ENCODE measurements around the gene APBB1. TPM values are rescaled to one million over a fixed set of nuclear protein-coding genes. Genes with fewer than 3 reads are reported as not detected.

Gene APBB1
- polyA plus RNA-seq, 3 donors: 62.7 to 65.3 (median 63.1) TPM

DNA sequence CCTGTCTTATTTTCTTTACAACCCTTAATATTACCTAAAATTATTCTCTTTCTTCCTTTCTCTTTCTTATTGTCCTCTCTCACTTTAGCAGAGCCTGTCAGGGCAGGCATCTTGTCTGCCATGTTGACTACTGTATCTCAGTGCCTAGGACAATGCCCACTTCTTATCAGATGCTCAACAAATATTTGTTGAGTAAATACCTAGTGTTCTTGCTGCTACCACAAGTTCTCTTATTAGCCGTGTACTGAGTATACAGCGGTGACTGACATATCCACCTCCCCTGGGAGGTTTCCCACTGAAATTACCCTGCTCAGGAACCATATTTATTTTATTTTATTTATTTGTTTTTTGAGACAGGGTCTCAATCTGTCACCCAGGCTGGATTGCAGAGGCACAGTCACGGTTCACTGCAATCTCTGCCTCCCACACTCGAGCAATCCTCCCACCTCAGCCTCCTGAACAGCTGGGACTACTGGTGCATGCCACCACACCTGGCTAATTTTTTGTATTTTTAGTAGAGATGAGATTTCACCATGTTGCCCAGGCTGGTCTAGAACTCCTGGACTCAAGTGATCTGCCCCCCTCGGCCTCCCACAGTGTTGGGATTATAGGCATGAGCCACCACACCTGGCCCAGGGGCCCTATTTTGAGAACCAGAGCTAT is 15.2 kb upstream of the APBB1 start:
- no peak for DNase-seq

GRCh38 chr11:6431861-6432260 is 13.0 kb upstream of the APBB1 start:
- no peak for DNase-seq

- no peak for DNase-seq
Measured at GRCh38 chr11:6427516-6427915, 8.6 kb upstream of the APBB1 start.

- DNase-seq: no peak
Measured at GRCh38 chr11:6420677-6421076, 1.8 kb upstream of the APBB1 start.

- DNase-seq: no peak
Measured at GRCh38 chr11:6418557-6419008, 311 bp downstream of the APBB1 start.

- no peak for DNase-seq
Measured at GRCh38 chr11:6417907-6418556, 862 bp downstream of the APBB1 start.

GRCh38 chr11:6415797-6416196 is 3.1 kb downstream of the APBB1 start:
- DNase-seq: no peak

DNA sequence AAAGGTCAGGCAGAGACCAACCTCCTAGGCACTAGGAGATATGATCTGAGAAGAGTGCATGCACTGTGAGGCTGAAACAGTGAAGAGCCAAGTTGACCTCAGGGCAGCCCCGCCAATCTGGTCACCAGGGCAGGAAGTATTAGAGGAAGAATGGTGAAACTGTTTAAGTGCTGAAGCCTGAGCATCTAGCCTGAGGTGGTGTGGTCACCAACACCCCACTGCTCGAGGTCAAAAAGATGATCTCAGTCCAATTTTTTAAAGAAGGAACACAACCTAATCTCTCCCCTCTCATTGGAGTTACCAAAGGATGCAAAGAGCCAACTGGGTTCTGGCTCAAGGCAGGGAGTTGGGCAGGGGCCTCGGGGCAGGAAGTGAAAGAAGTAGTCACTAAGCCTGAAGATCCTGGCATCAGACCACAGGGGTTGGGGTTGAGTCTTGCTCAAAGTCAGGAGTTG is 4.0 kb downstream of the APBB1 start:
- DNase-seq: no peak

DNA sequence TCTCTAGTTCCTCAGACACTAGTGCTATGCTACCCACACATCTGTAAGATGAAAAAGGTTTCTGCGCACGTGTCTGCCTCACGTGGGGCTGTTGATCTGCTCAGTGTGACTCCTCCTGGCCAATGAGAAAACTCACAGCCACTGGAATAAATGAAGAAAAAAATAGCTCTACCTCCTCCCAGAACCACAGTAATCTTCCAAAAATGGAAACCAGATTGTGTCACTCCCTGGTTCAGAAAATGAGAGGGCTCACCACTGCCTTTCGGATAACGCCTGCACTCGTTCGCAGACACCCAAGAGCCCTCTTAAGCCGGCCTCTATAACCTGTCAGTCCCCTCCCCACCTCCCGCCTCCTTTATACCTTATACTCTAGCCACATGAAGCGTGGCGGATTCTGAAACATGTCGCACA is 5.1 kb downstream of the APBB1 start:
- DNase-seq: no peak

DNA sequence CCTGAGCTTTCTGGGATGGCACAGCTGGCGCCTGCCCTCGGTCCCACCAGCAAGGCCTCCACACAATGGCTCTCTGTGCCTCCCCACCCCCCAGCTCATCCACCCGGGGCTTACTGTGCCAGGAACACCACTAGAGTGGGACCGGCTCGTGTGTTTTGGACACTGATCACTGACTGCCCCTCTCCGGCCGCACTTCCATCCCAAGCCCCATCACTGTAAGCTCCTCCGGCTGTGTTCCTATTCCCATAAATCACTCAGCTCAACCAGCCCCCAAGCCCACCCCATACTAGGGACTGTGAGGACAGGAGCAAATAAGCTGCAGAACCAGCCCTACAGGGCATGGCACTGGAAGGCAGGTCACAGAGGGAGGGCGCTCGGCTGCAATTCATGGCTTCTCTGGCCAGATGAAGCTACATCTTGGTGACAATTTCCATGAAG is 7.3 kb downstream of the APBB1 start:
- no peak for DNase-seq

GRCh38 chr11:6410695-6411430 is 8.0 kb downstream of the APBB1 start:
- DNase-seq: no peak

GRCh38 chr11:6406370-6406769 is 12.5 kb downstream of the APBB1 start:
- no peak for DNase-seq

DNA sequence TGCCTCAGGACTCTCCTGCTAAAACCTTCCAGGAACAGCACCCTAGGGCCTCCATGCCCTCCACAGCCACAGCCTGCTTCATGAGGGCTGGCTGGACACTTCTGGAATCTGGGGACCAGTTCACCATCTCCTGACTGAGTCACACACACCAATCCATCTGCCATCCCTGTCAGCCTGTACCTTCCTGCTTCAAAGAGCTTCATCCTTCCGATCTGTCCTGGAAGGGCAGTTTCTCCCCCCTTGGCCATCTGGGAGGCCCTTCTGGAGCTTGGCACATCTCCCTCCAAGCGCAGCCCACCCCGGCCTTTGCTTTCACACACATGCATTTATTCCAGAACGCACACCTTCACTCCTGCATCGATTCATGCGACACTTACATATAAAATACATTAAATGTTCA is 13.0 kb downstream of the APBB1 start:
- no peak for DNase-seq

DNA sequence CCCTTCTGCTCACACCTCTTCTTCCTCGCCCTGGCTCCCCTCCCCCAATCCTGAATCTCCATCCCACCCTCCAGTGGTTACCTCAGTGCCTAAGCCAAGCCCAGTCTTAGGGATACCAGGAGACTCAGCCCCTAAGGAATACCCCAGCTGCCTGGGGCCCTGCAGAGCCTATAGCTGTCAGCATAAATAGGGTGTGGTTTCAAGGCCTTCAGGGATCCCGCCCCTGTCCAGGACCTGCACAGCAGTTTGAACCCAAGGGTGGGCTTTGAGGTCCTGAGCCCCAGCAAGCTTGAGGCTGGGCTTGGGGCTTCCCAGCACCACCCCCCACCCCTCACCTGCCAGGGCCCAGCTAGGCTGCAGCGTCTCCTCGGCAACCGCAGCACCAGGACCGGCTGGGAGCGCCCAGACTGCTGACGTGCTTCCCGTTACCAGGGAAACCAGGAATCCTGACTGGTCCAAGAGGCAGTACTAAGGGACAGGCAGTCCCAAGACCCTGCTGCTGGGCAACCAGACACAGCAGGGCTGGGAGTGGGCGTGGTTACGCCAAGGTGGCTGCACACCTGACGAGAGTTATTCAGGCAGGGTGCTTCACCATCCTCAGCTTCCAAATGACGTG is 13.7 kb downstream of the APBB1 start:
- DNase-seq: peak; percentile 62

DNA sequence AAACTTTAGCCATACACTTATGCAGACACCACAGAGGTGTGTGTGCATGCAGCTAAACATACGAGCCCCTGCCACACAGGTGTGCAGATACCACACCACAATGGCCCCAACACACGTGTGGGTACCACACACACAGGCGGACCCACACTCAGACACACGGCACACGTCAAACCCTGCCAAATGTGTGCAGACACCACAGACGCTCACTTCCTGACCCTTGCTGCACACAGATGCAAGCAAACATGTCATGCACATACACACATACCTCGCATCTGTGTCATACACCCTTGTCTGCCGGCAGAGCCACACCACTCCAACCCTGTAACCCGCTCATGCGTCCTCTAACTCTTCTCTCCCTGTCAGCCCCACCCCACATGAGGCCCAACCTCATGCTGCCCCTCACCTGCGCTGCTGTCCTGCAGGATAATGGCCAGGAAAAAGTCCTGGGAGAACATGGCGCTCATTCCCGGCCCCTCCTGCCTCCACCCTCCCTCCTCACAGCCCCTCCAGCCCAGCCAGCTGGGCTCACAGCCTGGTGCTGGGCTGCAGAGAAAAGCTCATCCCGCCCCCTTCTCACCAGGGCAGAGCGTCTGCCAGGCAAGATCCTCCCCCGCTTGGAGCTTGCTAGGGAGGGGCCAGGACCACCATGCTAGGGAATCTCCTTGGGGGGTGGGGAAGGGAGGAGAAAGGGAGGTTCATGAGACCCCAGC is 14.4 kb downstream of the APBB1 start:
- DNase-seq: no peak

DNA sequence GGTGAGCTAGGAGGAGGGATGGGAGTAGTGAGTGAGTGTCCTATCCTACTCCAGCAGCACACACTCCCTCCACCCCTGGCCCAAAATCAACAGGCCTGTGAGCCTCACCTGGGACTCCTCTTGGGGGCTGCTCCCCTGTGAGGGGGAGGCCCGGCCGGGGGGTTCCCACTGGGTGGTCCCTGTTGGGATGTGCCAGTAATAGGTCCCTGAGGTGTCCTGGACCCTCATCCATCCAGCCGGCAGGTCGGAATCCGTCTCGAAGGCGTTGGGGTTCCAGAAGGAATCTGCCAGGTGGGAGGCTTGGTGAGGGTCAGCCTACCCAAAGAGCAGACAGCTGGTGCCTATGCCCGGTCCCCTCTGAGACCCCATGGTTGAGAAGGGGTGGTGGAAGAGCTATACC is 15.4 kb downstream of the APBB1 start:
- DNase-seq: no peak

- no peak for DNase-seq
Measured at GRCh38 chr11:6402561-6402981, 16.3 kb downstream of the APBB1 start.

GRCh38 chr11:6402061-6402470 is 16.8 kb downstream of the APBB1 start:
- DNase-seq: no peak

DNA sequence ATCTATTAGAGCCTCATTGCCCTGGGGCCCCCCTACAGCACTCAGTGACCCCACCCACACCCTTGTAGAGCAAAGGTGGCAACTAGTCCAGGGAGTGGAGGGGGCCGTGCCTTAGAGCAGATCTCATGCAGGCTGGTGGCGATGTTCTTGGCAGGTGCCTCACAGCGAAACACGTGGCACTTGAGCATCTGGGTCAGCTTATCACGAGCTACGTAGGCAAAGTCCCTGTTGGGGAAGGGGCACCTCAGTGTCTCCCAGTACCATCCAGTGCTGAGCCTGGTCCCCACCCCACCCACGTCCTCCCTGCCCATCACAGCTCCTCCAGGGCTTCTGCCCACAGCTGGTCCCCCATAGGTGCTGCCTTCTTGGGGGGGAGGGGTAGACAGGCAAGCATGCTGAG is 17.4 kb downstream of the APBB1 start:
- no peak for DNase-seq

DNA sequence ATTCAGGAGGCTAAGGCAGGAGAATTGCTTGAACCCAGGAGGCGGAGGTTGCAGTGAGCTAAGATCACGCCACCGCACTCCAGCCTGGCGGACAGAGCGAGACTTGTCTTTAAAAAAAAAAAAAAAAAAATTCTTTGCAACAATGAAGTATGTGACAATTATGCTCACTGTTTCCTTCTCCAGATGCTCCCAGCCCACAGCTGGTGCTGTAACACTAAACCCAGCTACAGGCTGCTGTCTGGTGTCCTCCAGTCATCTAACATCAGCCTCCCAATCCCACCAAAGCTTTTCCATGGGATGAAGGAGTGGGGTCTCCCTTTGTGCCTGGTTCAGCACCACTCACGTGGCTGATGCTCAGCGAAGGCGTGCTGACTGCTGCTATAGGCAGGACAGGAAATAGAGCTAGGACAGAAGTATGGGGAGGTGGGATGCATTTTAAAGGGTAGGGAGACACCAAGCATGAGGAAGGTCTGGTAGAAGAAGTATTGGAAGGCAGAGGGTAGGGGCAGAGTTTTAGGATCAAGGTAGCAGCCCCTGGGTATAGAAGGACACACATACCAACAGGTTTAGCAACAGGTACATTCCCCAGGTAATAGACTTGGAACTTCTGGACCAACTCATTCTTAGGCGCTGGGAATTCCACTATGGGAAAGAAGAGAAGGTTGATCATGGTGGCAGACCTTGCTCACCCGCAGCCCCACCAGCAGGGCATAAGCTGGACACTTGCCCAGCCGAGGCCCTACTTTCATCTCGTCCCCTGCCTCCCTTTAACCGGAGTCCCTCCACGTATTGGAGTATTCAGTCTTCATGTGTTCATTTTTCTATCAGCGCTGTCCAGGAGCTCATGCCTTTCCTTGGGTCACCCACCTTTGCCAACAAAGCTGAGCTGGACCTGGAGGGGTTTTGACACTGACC is 18.2 kb downstream of the APBB1 start:
- DNase-seq: no peak

DNA sequence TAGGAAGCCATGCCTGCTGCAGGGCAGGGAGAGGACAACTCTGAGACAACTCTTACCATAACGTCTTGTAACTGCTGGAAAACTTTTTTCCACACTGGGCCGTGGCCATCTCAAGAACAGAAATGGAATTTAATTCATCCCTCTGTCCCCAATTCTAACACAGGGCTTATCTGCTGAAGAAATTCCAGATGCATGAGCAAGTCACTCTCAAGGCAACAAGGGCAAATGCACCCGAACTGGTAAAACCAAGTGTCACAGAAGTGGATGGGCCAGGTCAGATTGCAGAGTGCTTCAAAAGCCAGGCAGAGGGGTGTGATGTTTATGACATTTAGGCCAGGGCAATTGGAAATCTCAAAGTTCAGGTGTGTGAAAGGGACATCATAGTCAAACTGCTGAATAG is 21.3 kb downstream of the APBB1 start:
- no peak for DNase-seq

Data from renal pelvis (tissue), 4 donors.